Lung (tissue), 12 donors: ENCODE results near the gene HM13. TPM values are rescaled to one million over a fixed set of nuclear protein-coding genes. Genes with fewer than 3 reads are reported as not detected.

ENCODE experiments used
- ATAC-seq: fragments of 200-7000 bp; cut with Tn5 transposase; one replicate; pipeline ENCODE4 v1.9.1; 2020; ENCODE audit warnings: moderate number of reproducible peaks; ENCODE audit not compliant: insufficient read depth, low FRiP score
- DNase-seq, 3 donors: peaks; one replicate each; pipeline ENCODE4 v3.0.0-alpha.2; 2013 to 2017
- H3K27ac ChIP-seq, 2 donors: one replicate each; pipeline ENCODE4 v1.5.1; 2013; ENCODE audit warnings: mild to moderate bottlenecking in 2 of 2, moderate library complexity in 2 of 2, control low read depth in 1 of 2, inconsistent platforms in 1 of 2, low read depth in 1 of 2, low read length in 1 of 2
- H3K27me3 ChIP-seq, 3 donors: one replicate each; pipeline ENCODE4 v1.5.1; 2013; ENCODE audit warnings: low read length in 2 of 3; ENCODE audit not compliant: control insufficient read depth in 3 of 3, insufficient read depth in 3 of 3
- H3K36me3 ChIP-seq, 4 donors: one replicate each; pipeline ENCODE4 v1.5.1; 2013; ENCODE audit warnings: low read length in 4 of 4, mild to moderate bottlenecking in 1 of 4, moderate library complexity in 1 of 4; ENCODE audit not compliant: control insufficient read depth in 4 of 4, insufficient read depth in 4 of 4
- H3K4me1 ChIP-seq, 5 donors: one replicate each; pipeline ENCODE4 v1.5.1; 2013; ENCODE audit warnings: low read length in 5 of 5, mild to moderate bottlenecking in 2 of 5, moderate library complexity in 1 of 5; ENCODE audit not compliant: control insufficient read depth in 5 of 5, insufficient read depth in 5 of 5
- H3K4me3 ChIP-seq: one replicate; pipeline ENCODE4 v1.5.1; 2013; ENCODE audit warnings: mild to moderate bottlenecking, control low read depth, moderate library complexity
- H3K9ac ChIP-seq, 2 donors: one replicate each; pipeline ENCODE4 v1.5.1; 2013; ENCODE audit warnings: low read length in 2 of 2, control low read depth in 1 of 2; ENCODE audit not compliant: insufficient read depth in 1 of 2
- H3K9me3 ChIP-seq, 4 donors: one replicate each; pipeline ENCODE4 v1.5.1; 2013; ENCODE audit warnings: low read length in 3 of 4, mild to moderate bottlenecking in 1 of 4, moderate library complexity in 1 of 4; ENCODE audit not compliant: control insufficient read depth in 4 of 4, insufficient read depth in 3 of 4
- WGBS, 2 donors: extraction: QIAGEN DNeasy Blood & Tissue Kit; methylation state at CpG; one replicate each; pipeline ENCODE4 v1.1.7; 2013; 5-methylcytosine and 5-hydroxymethylcytosine counted together
- polyA plus RNA-seq, 2 donors: library from polyadenylated mRNA; stranded (reverse); fragments of 200-250 nt; gene quantifications; one replicate each; pipeline ENCODE4 v1.2.1, GENCODE V29; 2013
- total RNA-seq, 2 donors: library from RNA; depleted of rRNA in 1 of 2; stranded (reverse); fragments of >200 nt in 1 of 2; gene quantifications; one replicate each; pipeline ENCODE4 v1.2.1, GENCODE V29; 2014 to 2021
- TF ChIP-seq, protein P1 (sequence below): IDR thresholded peaks from 2 replicates; pipeline ENCODE4 v1.5.1; 2012; ENCODE audit warnings: mild to moderate bottlenecking; ENCODE audit errors: control extremely low read depth, extremely low read depth
- donor health status: control.
- donor health status: control.
- donor health status: Bipolar disorder and iron deficiency.
- donor health status: healthy.
- donor health status: DM: yes; HTN: yes; CAD: no.

The HM13 gene
- total and polyA plus RNA-seq, 4 donors, result 53.5 to 249 (median 205) TPM

DNA sequence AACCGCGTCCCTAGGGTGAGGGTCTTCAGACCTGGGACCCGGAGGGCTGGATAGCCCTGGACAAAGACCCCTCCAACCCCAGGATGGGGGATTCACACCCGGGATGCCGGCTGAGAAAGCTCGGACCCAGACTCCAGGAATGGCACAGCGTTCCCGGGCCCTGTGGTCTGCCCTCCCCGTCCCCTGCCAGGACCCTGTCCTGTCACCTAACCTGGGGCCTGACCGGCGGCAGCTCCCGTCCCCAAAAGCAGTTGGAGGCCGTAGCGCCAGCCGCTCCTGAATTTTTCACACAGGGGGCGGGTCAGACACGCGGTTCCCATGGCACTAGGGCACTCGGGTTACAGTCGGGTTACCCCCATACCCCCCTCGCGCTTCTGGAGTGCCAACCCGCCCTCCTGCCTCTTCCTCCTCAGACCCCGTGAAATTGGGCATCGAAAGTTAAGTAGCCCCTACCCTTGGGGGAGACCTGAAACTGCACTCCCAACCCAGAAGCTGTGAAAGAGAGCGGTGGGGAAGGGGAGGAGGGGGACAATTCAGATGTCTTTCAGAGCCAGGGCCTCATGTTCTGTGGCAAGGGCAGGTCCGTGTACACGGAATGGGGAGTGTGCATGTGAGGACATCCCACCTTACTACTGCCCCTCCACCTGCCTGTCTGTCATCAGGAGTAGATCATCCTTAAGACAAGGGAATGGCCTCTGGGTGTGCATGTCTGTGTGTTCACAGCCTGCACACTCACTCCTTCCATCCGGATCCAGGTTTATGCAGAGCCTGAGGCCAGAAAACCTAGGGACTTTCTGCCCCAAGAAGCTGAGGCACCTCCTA, 38.6 kb upstream of the HM13 start:
- peaks cover 0 to 4% (median 0%) of the 10 kb centered on the region in 4 donors for H3K9me3 ChIP-seq
- no peak for DNase-seq
- no peak overlapping the region for H3K27ac ChIP-seq
- H3K36me3 ChIP-seq, result no peaks in the 10 kb centered on the region
- H3K4me3 ChIP-seq, result no peak overlapping the region
- H3K9ac ChIP-seq, result peak overlapping the region; percentile 49 to 50
- 4 to 5% methylated on average over 28 to 29 of the region's 29 CpGs for WGBS, 2 donors
- TF ChIP-seq, protein P1, sequence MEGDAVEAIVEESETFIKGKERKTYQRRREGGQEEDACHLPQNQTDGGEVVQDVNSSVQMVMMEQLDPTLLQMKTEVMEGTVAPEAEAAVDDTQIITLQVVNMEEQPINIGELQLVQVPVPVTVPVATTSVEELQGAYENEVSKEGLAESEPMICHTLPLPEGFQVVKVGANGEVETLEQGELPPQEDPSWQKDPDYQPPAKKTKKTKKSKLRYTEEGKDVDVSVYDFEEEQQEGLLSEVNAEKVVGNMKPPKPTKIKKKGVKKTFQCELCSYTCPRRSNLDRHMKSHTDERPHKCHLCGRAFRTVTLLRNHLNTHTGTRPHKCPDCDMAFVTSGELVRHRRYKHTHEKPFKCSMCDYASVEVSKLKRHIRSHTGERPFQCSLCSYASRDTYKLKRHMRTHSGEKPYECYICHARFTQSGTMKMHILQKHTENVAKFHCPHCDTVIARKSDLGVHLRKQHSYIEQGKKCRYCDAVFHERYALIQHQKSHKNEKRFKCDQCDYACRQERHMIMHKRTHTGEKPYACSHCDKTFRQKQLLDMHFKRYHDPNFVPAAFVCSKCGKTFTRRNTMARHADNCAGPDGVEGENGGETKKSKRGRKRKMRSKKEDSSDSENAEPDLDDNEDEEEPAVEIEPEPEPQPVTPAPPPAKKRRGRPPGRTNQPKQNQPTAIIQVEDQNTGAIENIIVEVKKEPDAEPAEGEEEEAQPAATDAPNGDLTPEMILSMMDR, result no peak
- peaks cover 0 to 16% (median 3%) of the 10 kb centered on the region in 5 donors for H3K4me1 ChIP-seq
- ATAC-seq, result peak; percentile 35
- peaks cover 0 to 13% (median 0%) of the 10 kb centered on the region in 3 donors for H3K27me3 ChIP-seq

DNA sequence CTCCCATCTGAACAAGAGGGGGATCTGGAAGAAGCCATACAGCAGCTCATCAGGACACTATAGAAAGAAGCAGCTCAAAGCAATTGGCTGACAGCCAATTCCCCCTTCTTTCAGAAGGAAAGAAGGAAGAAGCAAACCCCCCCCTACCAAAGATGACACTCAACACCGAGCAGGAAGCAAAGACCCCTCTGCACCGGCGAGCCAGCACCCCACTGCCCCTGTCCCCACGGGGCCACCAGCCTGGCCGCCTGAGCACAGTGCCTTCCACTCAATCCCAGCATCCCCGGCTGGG, 38.0 kb upstream of the HM13 start:
- no peaks in the 10 kb centered on the region for H3K36me3 ChIP-seq
- peaks cover 0 to 4% (median 0%) of the 10 kb centered on the region in 4 donors for H3K9me3 ChIP-seq
- DNase-seq (peak in 2 of 3 donors; percentile 51 to 71), ATAC-seq (no peak)
- H3K27me3 ChIP-seq, result peaks cover 0 to 13% (median 0%) of the 10 kb centered on the region in 3 donors
- TF ChIP-seq, protein P1, result no peak
- H3K4me3 ChIP-seq, result no peak overlapping the region
- 47 to 52% methylated on average over 6 of the region's 6 CpGs for WGBS, 2 donors
- peak overlapping the region in 1 of 2 donors; percentile 50 for H3K9ac ChIP-seq
- H3K4me1 ChIP-seq, result peaks cover 0 to 16% (median 3%) of the 10 kb centered on the region in 5 donors
- H3K27ac ChIP-seq, result no peak overlapping the region

DNA sequence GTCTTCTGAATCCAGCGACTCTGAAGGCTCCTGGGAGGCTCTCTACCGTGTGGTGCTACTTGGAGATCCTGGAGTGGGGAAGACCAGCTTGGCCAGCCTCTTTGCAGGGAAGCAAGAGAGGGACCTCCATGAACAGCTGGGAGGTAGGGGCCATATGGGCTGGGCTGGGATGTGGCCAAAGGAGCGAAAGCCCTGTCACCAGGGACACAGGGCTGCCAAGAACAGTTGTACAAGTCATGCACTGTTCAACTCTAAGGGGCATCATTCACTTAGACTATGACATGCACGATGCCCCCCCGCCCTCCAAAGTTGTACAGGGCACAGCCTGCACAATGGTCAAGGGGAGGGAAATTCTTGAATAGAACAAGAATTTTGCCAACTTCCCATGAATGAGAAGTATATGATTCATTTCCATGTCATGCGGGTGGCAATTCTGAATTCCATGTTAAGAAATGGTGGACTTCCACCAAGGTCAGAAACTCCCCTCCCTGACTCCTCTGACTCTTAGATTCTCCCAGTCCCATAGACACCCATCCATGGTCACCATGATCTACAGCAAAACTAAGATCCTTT, 37.5 kb upstream of the HM13 start:
- H3K27ac ChIP-seq, result no peak overlapping the region
- H3K4me3 ChIP-seq, result no peak overlapping the region
- TF ChIP-seq, protein P1, result no peak
- H3K36me3 ChIP-seq, result peaks cover 0 to 3% (median 0%) of the 10 kb centered on the region in 4 donors
- no peak for ATAC-seq
- WGBS, 2 donors, result 73 to 85% methylated on average over 6 of the region's 6 CpGs
- H3K9ac ChIP-seq, result no peak overlapping the region
- H3K4me1 ChIP-seq, result peaks cover 0 to 16% (median 3%) of the 10 kb centered on the region in 5 donors
- H3K27me3 ChIP-seq, result peaks cover 0 to 13% (median 0%) of the 10 kb centered on the region in 3 donors
- no peak for DNase-seq
- peaks cover 0 to 4% (median 0%) of the 10 kb centered on the region in 4 donors for H3K9me3 ChIP-seq
